Body of pancreas (tissue), 4 donors: Measurements from ENCODE around the gene ADAMTS16. TPM values are rescaled to one million over a fixed set of nuclear protein-coding genes. Genes with fewer than 3 reads are reported as not detected.

Source experiments
- ATAC-seq: fragments of 150-250 bp; one replicate; pipeline ENCODE4 v1.9.1; 2016
- DNase-seq, 4 donors: peaks; one replicate each; pipeline ENCODE4 v3.0.0-alpha.2; 2019
- H3K27ac ChIP-seq, 4 donors: fragments of 200-600 bp; sonication (generic); 1 replicate in 3 of 4; 2 replicates in 1 of 4; pipeline versions ENCODE4 v1.5.1 to v1.6.1; 2016 to 2019; ENCODE audit warnings: mild to moderate bottlenecking in 1 of 4, mixed read lengths in 1 of 4, moderate library complexity in 1 of 4
- H3K27me3 ChIP-seq, 2 donors: fragments of 200-600 bp; sonication (generic); one replicate each; pipeline ENCODE4 v1.6.0; 2016; ENCODE audit warnings: mild to moderate bottlenecking in 1 of 2
- H3K36me3 ChIP-seq, 2 donors: fragments of 200-600 bp; sonication (generic); replicated peaks in 1 of 2; 2 replicates each; pipeline ENCODE4 v1.5.1; 2016; ENCODE audit warnings: low read depth in 2 of 2; ENCODE audit not compliant: insufficient read depth in 1 of 2
- H3K4me1 ChIP-seq: fragments of 200-600 bp; sonication (generic); one replicate; pipeline ENCODE4 v1.6.0; 2016
- H3K4me3 ChIP-seq, 2 donors: fragments of 200-600 bp; sonication (generic); 1 replicate in 1 of 2; 2 replicates in 1 of 2; pipeline ENCODE4 v1.5.1; 2016 to 2019
- H3K9me3 ChIP-seq, 3 donors: fragments of 200-600 bp; sonication (generic); 1 replicate in 2 of 3; 2 replicates in 1 of 3; pipeline ENCODE4 v1.5.1; 2016
- POLR2A ChIP-seq, 3 donors: fragments of 450-650 bp; IDR thresholded peaks; one replicate each; pipeline ENCODE4 v1.6.1; 2016; ENCODE audit warnings: antibody characterized with exemption in 3 of 3, mild to moderate bottlenecking in 2 of 3
- WGBS, 2 donors: methylation state at CpG; one replicate each; pipeline ENCODE4 v1.1.5; 2017; 5-methylcytosine and 5-hydroxymethylcytosine counted together
- intact Hi-C: fragments of 100-400 bp; cut with DNase I; formaldehyde crosslinking; loops from one replicate; pipeline ENCODE4 v1.15.1; 2023
- total RNA-seq, 2 donors: library from RNA; depleted of rRNA; stranded (reverse); fragments of >200 nt; gene quantifications; one replicate each; pipeline ENCODE4 v1.1.0, GENCODE V29; 2016
- TF ChIP-seq, protein P1 (sequence below), 7 experiments: fragments of 450-650 bp in 4 of 7; fragments of 200-600 bp in 3 of 7; sonication (generic) in 3 of 7; IDR thresholded peaks; one replicate each; pipeline ENCODE4 v1.5.1; 2016 to 2019; ENCODE audit warnings: antibody characterized with exemption in 7 of 7

The ADAMTS16 gene
- total RNA-seq, 2 donors from 2014 or later: 1.8 to 5.6 TPM

DNA sequence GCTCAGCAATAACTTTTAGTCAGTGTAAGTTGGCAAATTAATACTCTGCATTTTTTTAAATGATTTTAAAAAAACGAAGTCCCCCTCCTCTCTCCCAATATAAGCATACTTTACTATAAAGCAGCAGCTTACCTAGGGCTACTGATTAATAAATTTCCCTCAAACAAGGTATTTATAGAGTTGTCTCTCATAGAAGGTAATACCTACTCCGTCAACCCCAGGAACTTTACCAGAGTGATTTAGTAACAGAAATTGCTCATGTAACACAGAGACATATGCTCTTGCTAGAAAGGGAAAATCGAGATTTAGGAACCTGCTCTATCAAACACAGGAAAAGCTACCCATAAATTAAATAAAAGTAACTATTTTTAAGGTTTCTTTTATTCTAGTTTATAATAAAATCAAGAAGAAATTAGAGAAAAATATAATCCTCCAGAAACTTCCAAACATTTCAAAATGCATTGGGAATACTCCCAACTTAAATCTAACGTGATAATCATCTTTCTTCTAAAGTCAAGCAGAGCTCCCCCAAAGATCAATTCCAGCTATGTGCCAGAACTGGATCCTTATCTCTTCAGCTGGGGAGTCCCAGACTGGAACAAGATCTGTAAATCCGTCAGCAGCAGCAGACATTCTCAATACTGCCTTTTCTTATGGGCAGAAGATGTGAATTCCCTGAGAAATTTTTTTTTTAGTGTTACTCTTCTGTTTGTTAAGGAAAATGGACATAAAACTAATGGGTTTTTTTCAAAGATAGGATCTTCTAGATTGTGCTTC is 69.6 kb downstream of the ADAMTS16 start:
- Histone ChIP-seq H3K36me3 (no peaks in the 10 kb centered on the region), H3K27ac (no peak overlapping the region), H3K4me3 (no peak overlapping the region), H3K27me3 (no peaks in the 10 kb centered on the region), H3K9me3 (no peaks in the 10 kb centered on the region), H3K4me1 (no peaks in the 10 kb centered on the region)
- DNase-seq: no peak
- no peak for ATAC-seq
- 20 to 23% methylated on average over 5 of the region's 5 CpGs for WGBS, 2 donors
- TF ChIP-seq, protein P1, sequence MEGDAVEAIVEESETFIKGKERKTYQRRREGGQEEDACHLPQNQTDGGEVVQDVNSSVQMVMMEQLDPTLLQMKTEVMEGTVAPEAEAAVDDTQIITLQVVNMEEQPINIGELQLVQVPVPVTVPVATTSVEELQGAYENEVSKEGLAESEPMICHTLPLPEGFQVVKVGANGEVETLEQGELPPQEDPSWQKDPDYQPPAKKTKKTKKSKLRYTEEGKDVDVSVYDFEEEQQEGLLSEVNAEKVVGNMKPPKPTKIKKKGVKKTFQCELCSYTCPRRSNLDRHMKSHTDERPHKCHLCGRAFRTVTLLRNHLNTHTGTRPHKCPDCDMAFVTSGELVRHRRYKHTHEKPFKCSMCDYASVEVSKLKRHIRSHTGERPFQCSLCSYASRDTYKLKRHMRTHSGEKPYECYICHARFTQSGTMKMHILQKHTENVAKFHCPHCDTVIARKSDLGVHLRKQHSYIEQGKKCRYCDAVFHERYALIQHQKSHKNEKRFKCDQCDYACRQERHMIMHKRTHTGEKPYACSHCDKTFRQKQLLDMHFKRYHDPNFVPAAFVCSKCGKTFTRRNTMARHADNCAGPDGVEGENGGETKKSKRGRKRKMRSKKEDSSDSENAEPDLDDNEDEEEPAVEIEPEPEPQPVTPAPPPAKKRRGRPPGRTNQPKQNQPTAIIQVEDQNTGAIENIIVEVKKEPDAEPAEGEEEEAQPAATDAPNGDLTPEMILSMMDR (IDR thresholded peaks at IDR 0.05): no peak
- no peak for TF ChIP-seq POLR2A (IDR thresholded peaks at IDR 0.05)
- intact Hi-C loops: no loop called here

- 57 to 63% methylated on average over 1 of the region's 1 CpG for WGBS, 2 donors
- Histone ChIP-seq H3K27me3 (no peaks in the 10 kb centered on the region), H3K9me3 (no peaks in the 10 kb centered on the region), H3K27ac (no peak overlapping the region), H3K36me3 (no peaks in the 10 kb centered on the region), H3K4me3 (no peak overlapping the region), H3K4me1 (no peaks in the 10 kb centered on the region)
- no peak for TF ChIP-seq POLR2A (IDR thresholded peaks at IDR 0.05)
- TF ChIP-seq, protein P1 (IDR thresholded peaks at IDR 0.05): no peak
- ATAC-seq (no peak), DNase-seq (no peak)
- intact Hi-C loops: no loop called here
Measured at GRCh38 chr5:5217371-5217770, 77.2 kb downstream of the ADAMTS16 start.

GRCh38 chr5:5218396-5218795 is 78.3 kb downstream of the ADAMTS16 start:
- no peaks in the 10 kb centered on the region for H3K27me3 ChIP-seq
- DNase-seq (no peak), ATAC-seq (no peak)
- H3K36me3 ChIP-seq: no peaks in the 10 kb centered on the region
- intact Hi-C loops: no loop called here
- no peak overlapping the region for H3K27ac ChIP-seq
- H3K9me3 ChIP-seq: no peaks in the 10 kb centered on the region
- 76 to 87% methylated on average over 5 of the region's 5 CpGs for WGBS, 2 donors
- TF ChIP-seq, protein P1 (IDR thresholded peaks at IDR 0.05): no peak
- no peak for TF ChIP-seq POLR2A (IDR thresholded peaks at IDR 0.05)
- no peak overlapping the region for H3K4me3 ChIP-seq
- no peaks in the 10 kb centered on the region for H3K4me1 ChIP-seq

GRCh38 chr5:5219541-5219940 is 79.4 kb downstream of the ADAMTS16 start:
- H3K4me3 ChIP-seq: no peak overlapping the region
- H3K4me1 ChIP-seq: no peaks in the 10 kb centered on the region
- no peaks in the 10 kb centered on the region for H3K9me3 ChIP-seq
- TF ChIP-seq, protein P1 (IDR thresholded peaks at IDR 0.05): no peak
- H3K27ac ChIP-seq: no peak overlapping the region
- WGBS, 2 donors: 63 to 76% methylated on average over 3 of the region's 3 CpGs
- H3K27me3 ChIP-seq: no peaks in the 10 kb centered on the region
- ATAC-seq (no peak), DNase-seq (no peak)
- H3K36me3 ChIP-seq: no peaks in the 10 kb centered on the region
- intact Hi-C loops: no loop called here
